GM21786 (cell line): Measurements from ENCODE around the gene SLC43A1.
"Not testable (repeated sequence)": the region's sequence is repeated elsewhere in the genome, so short reads cannot be mapped to it uniquely, and the experiment has no call there.

Experiments used
- ATAC-seq: cut with Tn5 transposase; IDR thresholded peaks from one replicate; pipeline ENCODE4 v1.9.1; 2021; ENCODE audit not compliant: unreplicated experiment

Gene SLC43A1

DNA sequence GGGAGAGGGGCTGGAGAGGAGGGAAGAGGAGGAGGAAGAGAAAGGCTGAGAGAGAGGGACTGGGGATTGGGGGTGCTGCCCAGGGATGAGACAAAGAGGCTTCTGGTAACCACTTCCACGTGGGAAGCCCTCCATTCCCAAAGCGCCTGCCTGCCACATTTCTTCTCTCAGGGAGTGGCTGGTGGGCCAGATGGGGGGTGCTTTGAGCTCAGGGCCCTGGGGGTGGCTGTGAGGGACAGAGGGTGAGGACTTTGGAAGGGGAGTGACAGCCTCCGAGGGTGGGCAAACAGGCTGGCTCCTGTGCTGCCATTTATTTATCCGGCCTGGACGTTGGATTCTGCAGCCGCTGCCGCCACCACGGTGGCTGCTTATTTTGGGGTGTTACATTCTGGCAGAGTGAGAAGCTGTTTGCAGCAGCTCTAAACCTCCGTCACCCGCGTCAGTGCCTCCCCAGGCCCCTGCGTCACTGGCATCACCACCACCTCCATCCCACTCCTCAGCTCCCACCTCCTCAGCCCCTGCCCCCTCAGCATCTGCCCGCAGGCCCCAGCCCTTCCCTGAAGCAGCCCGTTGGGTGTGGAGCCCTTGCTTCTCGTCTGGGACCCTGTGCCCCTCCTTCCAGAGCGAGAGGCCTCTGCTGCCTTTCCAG lies 53.5 kb downstream of the SLC43A1 start:
- ATAC-seq = no peak

DNA sequence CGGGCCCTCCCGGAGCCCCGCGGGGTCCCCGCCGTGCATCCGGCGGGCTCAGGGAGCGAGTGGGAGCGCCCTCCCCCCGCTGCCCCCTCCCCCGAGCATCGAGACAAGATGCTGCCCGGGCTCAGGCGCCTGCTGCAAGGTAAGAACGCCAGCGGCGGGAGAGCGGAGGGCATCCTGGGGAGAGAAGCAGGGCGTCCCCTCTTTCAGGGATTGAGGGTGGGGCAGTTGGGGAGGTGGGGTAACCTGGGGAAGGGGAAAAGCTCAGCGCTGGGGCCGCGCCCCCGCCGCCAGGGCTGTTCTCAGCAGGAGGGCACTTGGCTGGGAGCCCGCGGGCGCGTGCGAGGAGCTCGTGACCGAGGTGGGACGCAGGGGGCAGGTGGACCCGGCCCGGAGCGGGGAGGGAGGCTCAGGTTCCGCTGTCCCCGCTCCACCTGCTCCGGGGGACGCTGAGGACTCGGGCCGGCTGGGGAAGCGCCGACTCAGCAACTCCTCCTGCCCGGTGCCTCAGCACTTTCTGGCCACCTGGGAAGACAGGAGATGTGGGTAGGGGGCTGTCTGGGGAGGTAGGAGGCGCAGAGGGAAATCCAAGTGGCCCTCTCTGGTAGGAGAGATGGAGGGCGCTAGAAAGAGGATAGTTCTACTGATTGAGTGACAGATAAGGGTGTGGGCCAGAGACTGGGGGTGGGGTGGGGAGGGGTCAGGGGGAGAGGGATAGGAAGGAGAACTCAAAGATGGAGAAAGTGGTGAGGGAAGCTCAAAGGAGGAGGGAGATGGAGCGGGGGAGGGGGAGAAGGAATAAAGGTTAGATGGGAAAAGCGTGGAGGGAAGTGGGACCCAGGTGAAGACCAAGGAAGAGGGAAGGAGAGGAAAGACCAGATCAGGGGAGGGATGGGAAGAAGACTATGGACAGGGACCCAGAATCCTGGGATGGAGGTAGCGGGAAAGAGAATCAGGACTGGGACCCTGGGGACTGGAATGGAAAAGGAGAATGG lies 54.4 kb downstream of the SLC43A1 start:
- ATAC-seq = no peak

DNA sequence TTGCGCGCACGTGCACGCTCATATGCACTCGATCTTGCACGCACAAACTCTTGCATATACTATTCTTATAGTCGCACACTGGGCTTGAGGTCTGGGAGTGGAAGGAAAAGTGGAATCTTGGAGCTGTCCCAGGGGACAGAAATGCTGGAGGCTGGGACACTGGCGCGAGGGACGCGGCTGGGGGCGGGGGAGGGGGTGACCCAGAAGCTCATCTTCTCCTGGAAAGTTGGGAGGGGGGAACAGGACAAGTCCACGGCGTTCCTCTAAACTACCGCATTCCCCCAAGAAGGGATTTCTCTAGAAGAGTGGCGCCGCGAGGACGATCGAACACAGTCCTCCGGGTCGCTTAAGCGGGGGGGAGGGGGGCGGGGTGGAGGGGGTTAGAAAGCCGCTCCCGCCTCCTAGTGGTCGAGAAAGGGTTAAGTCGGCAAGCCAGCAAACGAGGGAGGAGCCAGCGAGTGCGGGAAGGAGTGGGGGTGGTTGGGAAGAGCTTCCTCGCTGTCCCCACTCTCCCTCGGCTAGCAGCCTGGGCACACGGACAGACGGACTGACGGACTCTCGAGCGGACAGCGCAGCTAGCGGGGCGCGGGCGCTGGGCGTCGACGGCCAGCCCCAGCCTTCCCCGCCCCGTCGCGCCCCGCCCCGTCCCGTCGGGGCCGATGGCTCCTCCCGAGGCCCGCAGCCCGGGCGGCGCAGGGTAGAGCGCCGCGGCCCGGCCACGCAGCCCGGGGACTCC lies 55.3 kb downstream of the SLC43A1 start, which contains the start of gene RTN4RL2:
TSS of gene RTN4RL2 (plus strand) at position 507 of the 736 bp plus-strand sequence. CDS start 338 bp downstream, outside the sequence.
- ATAC-seq = peak; percentile 40

DNA sequence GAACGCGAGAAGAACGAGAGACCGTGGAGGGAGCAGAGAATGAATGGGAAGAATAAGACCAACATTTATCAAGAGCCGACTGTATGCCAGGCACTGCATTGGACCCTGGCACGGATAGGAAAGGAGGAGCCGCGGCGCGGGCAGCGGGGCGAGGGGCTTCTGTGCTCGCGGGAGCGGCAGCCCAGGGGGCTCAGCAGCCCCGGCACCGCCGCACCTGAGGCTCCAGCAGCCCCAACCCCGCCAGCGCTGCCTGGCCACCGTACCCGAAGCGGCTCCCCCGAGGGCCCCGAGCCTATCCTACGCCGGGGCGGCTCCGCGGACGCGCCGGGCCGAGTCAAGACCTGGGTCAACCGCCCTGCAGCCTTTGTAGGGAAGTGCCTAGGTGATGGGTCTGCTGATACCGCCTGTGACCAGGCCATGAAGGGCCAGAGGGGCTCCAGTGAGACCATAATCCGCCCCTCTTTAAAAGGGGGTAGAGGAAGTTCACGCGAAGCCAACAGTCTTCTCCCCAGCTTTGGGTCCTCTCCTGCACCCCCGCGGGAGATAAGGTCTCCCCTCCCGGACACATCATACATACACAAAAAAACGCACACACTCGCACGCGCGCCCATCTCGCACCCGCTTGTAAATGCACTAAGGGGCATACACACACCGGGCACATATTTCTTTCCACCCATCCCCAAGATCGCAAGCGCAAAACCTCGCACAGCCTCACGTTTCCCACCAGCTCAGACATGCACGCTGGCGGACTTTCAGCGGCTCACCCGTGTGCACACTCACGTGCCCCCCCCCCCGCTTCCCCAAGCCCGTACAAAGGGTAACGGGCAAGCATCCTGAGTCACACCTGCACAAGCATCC lies 56.1 kb downstream of the SLC43A1 start:
- ATAC-seq = no peak

DNA sequence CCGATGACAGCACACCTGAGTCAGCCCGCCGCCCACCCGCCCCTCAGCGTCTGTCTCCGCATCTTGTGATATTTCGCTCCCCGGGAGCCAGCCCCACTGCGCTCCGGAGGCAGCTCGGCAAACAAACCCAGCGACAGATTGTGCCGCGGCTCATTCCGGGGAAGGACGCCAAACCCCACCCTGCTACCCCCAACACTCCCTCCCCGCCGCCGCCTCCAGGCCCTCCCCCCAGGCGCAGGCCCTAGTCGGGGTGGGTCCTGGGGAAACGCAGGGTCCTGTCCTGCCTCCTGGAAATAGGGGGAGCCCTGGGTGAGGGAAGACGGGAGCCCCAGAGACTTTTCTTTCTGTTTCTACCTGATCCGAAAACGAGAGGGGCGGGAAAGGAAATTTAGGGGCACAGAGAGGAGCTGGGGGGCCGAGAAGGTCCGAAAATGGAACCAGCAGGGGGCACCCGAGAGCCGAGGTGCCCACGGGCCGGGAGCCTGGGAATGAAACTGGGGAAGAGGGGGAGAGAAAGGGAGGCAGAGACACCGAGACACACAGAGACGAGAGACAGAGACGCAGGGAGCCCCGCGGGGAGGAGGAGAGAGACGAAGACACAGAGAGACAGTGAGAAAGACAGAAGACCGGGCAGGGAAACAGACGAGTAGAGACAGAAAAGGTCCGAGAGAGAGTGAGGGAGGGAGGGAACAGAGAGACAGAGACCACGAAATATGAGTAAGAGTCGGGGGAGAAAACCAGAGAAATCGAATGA lies 56.9 kb downstream of the SLC43A1 start:
- ATAC-seq = no peak

DNA sequence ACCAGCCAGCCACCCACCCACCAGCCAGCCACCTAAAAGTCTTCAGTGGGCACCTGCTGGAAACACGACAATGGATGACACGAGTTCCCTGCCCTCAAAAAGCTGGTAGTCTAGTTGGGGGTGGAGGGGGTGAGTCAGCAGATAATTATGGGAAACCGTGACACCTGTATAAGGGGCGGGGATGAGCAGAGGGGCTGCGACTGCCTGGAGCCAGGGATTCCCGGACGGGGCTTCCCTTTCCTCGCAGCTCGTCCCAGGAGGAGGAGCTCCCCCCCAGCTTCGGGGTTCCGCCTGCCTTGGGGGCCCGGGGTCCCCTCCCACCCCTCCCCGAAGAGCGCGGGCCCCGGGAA lies 57.5 kb downstream of the SLC43A1 start:
- ATAC-seq = no peak

DNA sequence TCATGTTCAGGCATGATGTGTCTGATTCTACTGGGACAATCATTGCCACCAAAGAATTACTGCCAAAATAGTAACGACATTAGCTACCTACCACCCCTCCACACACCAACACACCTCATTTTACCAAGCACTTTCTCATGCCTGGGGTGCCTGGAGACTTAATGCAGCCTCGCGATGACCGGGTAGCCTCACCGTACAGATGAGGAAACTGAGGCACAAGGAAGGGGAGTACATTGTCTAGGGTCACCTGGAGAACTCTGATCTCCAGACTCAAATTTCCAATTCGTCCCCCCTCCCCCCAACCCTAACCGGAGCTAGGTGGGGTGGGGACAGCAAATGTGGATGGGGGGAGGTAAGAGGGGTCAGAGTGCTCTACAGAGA lies 57.9 kb downstream of the SLC43A1 start:
- ATAC-seq = peak; percentile 5

DNA sequence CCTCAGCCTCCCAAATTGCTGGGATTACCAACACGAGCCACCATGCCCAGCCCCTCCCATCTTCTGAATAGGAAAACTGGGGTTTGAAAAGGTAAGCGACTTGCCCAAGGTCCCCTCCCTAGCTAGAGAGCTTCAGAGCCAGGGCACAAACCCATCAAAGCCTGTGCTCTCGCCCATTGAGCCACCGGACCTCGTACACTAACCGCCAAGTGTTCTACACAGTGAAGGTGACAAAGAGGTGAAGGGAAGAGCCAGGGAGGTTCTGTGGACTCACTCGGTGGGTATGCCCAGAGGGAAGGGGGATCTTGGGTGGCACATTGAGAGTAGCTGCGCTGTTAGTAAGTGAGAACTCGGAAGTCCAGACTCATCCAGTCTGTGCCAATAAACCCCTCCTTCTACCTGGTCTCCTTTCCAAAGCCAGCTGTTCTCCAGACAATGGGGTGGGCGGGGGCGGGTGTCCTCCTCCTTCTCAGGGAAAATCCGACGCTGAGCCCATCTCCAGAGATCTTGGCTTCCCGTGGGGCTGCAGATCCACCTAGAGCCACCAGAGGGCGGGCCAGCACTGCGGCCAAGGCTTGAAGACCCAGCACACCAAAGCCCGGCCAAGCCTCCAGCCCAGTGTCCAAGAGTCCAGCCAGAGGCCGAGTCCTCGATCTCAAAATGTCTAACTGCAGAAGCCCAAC lies 58.4 kb downstream of the SLC43A1 start:
- ATAC-seq = peak; percentile 53

DNA sequence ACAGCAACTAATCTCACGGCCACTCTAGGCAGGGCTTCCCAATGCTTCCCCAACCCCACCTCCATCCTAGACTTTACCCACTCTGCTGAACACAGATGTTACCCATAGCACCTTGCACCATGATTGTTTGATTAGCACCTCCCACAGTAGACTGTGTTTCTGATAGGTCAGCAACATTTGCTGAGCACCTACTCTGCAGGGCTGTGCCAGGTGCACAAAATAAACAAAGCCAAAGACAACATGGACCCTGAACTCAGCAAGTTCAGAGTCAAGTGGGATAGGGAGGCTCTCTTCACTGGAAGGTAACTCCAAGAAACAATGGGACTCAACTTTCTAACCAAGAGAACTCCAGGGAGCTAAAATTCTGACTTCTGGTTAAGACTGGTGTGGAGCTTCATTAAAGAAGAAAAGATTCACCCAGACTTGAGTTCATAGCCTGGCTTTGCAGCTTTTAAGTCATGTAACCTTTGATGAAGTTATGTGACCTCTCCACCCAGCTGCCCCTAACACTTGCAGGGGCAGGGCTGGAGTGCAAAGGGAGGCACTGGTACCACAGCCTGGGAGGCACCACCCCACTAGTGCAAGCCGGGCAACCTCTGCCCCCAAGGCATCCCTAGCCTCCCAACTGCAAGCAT lies 61.8 kb downstream of the SLC43A1 start:
- ATAC-seq = no peak

DNA sequence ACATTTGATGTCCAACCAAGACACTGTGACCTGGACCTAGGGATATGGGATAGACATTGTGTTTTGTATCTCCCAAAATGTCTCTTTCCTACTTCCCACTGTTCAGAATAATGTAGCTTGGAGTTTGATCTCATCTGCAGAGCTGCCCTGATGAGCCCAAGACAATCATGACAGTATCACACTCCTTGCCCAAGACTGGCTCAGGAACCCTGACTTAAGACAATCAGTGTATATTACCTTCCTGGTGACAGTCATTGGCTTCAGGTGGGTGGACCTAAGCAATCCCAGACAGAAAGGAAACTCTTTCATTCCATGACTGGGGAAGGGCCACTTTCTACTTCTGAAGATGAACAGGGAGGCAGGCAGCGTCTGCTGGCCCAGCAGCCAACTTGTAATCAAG lies 69.4 kb downstream of the SLC43A1 start:
- no peak for ATAC-seq

DNA sequence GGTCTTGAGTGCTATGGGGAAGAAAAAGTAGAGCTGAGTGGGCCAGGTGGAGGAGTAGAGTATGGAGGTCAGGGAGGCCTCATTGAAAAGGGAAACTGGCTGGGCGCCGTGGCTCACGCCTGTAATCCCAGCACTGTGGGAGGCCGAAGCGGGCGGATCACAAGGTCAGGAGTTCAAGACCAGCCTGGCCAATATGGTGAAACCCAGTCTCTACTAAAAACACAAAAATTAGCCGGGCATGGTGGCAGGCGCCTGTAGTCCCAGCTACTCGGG lies 70.4 kb downstream of the SLC43A1 start:
- not testable (repeated sequence) for ATAC-seq

DNA sequence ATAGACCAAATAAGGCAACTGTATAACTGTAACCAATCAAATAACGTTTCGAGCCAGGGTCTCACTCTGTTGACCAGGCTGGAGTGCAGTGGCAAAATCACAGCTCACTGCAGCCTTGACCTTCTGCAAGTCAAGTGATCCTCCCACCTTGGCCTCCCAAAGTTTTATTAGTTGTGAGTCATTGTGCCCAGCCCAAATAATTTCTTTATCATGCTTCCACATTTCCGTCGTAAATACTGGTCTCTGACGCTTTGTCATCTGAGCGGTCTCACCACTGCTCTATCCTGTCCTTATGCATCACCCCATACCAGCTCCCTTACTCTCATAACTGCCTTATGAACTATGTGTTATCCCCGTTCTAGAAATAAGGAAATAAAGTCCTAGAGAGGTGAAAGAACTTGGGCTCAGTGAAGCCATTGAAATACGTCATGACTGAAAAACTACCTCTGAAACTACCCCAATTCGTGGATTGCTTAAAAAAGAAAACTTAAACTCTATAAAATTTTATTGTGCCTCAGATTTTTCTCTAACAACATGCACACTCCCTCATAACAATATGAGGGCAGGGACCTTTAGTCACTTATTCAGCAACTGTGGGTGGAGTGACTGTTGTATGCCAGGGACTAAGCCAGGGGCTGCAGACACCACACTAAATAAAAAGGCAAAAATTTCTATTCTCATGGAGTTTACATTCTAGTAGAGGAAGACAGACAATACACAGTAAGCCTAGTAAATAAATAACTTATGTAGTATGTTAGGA lies 71.0 kb downstream of the SLC43A1 start:
- no peak for ATAC-seq

DNA sequence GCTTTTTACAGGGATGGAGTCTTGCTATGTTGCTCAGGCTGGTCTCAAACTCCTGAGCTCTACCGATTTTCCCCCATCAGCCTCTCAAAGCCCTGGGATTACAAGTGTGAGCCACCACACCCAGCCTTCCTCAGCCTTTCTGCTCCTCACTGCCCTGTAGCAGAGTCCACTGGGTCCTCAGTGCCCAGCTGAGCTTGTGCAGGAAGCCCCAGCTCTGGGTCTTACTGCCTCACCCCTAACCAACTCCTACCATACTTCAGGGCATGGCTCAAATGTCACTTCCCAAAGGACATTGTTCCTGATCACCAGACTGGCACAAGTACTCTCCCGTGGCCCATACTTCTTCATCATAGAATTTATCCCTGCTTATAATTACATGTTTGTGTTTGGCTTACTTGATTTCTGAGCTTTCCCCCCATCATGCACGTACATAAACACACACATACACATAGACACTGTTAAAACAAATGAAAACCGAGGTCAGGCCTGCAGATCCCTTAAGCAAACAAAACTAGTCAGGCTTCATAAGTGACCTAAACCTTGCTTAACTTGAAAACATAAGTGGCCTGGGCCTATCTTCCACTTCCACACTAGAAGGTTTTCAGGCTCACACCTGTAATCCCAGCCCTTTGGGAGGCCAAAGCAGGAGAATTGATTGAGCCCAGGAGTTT lies 74.6 kb downstream of the SLC43A1 start:
- ATAC-seq = no peak

DNA sequence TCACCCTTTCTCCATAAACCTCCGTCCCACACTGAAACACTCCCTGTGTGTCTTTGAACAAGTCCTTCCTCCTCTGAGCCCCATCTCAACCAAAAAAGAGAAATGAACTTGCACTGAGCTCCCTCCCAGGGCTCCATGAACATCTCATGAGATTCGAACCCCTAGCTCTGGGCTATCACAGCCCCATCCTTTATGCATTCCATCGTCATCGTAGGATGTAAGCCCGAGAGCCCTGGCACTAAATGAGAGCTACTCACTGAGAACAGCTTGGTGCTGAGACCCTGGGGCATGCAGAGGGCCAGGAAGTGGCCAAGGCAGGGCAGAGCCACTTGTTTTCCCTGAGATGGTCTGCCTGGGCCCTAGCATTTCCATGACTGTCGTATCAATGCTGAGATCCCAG lies 75.7 kb downstream of the SLC43A1 start:
- ATAC-seq = no peak

DNA sequence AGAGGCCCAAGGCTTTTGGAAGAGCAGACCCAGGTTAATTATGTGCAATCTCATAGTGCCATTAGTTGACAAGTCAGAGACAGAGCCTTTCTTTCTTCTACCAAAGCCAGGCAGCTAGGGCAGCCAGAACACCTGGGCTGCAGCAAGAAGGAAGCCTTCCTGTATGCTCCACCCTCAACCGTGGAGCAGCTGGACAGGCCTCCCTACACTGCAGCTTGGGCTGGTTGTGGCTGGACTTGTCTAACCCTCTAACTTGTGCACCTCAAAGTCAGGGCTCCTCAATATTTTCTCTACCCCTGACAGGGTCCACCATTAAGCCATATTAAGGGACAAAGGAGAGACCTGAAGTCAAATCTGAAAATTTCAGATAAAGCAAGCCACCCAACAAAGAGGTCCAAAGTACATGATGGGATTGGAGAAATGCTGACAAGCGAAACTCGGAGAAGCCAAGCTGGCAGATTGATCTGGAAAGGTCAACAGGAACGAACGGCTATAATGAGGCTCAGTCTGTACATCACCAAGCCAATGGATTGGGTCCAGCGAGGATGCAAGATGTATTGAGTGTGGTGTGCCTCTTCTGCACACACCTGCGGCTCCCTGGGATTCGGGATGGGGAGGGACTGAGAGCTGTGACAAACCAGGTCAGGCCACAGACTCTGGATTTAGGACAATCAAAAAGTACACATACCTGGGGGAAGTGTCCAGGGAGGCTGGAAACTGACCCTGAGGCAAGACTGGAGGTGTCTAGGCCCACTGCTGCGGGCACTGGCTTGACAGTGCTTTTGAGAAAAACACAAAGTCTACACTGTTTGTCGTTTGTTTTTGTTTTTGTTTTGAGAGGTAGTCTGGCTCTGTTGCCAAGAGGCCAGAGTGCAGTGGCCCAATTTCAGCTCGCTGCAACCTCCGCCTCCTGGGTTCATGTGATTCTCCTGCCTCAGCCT lies 76.9 kb downstream of the SLC43A1 start:
- ATAC-seq = no peak

DNA sequence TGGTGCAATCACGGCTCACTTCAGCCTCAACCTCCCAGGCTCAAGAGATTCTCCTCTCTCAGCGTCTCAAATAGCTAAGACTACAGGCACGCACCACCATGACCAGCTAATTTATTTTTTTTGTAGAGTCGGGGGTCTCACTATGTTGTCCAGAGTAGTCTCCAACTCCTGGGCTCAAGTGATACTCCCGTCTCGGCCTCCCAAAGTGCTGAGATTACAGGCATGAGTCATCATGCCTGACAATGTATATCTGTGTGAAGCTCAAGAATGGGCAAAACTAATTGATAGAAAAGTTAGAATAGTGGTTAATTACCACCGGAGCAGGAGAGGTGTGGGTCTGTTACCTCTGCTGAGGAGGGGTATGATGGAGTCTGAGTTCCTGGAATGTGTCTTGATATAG lies 79.5 kb downstream of the SLC43A1 start:
- no peak for ATAC-seq
